A549 (cell line): ENCODE data around the gene ZFYVE19. TPM values are rescaled to one million over a fixed set of nuclear protein-coding genes. Genes with fewer than 3 reads are reported as not detected.

Source experiments
- ATAC-seq, 2 experiments: fragments of 200-7000 bp in 1 of 2; fragments of >200 bp in 1 of 2; cut with Nextera tagmentation in 1 of 2; cut with Tn5 transposase in 1 of 2; 3 replicates each; pipeline versions ENCODE4 v1.8.0 to v1.9.1; 2018 to 2020; ENCODE audit warnings: mild to moderate bottlenecking in 1 of 2, moderate library complexity in 1 of 2
- CTCF ChIA-PET: fragments of 300-600 bp; sonication (Branson Sonifier 250); formaldehyde crosslinking; extraction: SDS; loops from one replicate; lab custom pipeline; 2021; ENCODE audit warnings: antibody characterized with exemption, inconsistent platforms; lab: Yijun Ruan, JAX
- POLR2A ChIA-PET: fragments of 350-600 bp; formaldehyde crosslinking; extraction: SDS; loops from one replicate; lab custom pipeline; 2021; ENCODE audit warnings: antibody characterized with exemption, inconsistent platforms; lab: Yijun Ruan, JAX
- DNase-seq, 2 experiments: peaks; one replicate each; pipeline versions ENCODE4 v3.0.0 to v3.0.0-alpha.2; 2011 to 2016; ENCODE audit warnings: low read depth in 1 of 2, low spot score in 1 of 2
- FAIRE-seq: peaks from 2 replicates; lab custom pipeline; 2011; peaks lifted over from hg19 to GRCh38; lab: Jason Lieb, UNC
- H3K27ac ChIP-seq, 2 experiments: fragments of >200 bp; sonication (Bioruptor Twin); formaldehyde crosslinking; 3 replicates each; pipeline ENCODE4 v1.5.1; 2016 to 2017
- H3K4me1 ChIP-seq: fragments of >200 bp; sonication (Bioruptor Twin); formaldehyde crosslinking; 3 replicates; pipeline ENCODE4 v1.6.1; 2016
- H3K4me2 ChIP-seq: fragments of >200 bp; sonication (Bioruptor Twin); formaldehyde crosslinking; 3 replicates; pipeline ENCODE4 v1.6.1; 2016
- H3K4me3 ChIP-seq: fragments of >200 bp; sonication (Bioruptor Twin); formaldehyde crosslinking; 3 replicates; pipeline ENCODE4 v1.5.1; 2016
- H3K9me3 ChIP-seq: fragments of >200 bp; sonication (Bioruptor Twin); formaldehyde crosslinking; 3 replicates; pipeline ENCODE4 v1.6.1; 2016
- CEBPB ChIP-seq, 2 experiments: fragments of >200 bp in 1 of 2; sonication (Bioruptor Twin) in 1 of 2; formaldehyde crosslinking in 1 of 2; IDR thresholded peaks; 2 replicates each; pipeline ENCODE4 v1.6.1; 2012 to 2016
- FOSL2 ChIP-seq, 2 experiments: fragments of 450-650 bp in 1 of 2; fragments of >200 bp in 1 of 2; sonication (Bioruptor Twin) in 1 of 2; formaldehyde crosslinking; IDR thresholded peaks; 2 replicates each; pipeline versions ENCODE4 v1.5.0 to v1.6.1; 2016 to 2020; ENCODE audit warnings: mild to moderate bottlenecking in 1 of 2, moderate library complexity in 1 of 2
- HOXA7 ChIP-seq: fragments of 250-450 bp; sonication (Bioruptor Pico); IDR thresholded peaks from 2 replicates; pipeline ENCODE4 v1.5.0; 2020; ENCODE audit warnings: mild to moderate bottlenecking, moderate library complexity
- HOXB13 ChIP-seq: fragments of 250-450 bp; sonication (Bioruptor Pico); IDR thresholded peaks from 2 replicates; pipeline ENCODE4 v1.5.0; 2020; ENCODE audit warnings: low read depth, mild to moderate bottlenecking, moderate library complexity
- NFE2L2 ChIP-seq: fragments of 150-350 bp; conservative IDR thresholded peaks from 2 replicates; pipeline ENCODE4 v1.6.1; 2014; ENCODE audit warnings: low read length
- NR3C1 ChIP-seq: fragments of >200 bp; sonication (Bioruptor Twin); formaldehyde crosslinking; IDR thresholded peaks from 3 replicates; pipeline ENCODE4 v1.6.1; 2017
- POLR2A ChIP-seq: IDR thresholded peaks from 2 replicates; pipeline ENCODE4 v1.6.1; 2012; ENCODE audit warnings: mild to moderate bottlenecking, low read length
- SMC3 ChIP-seq: fragments of >200 bp; sonication (Bioruptor Twin); formaldehyde crosslinking; IDR thresholded peaks from 3 replicates; pipeline ENCODE4 v1.6.1; 2018; ENCODE audit warnings: inconsistent platforms
- SREBF2 ChIP-seq: fragments of 450-650 bp; IDR thresholded peaks from 2 replicates; pipeline ENCODE4 v1.6.1; 2014; ENCODE audit warnings: mild to moderate bottlenecking, moderate library complexity
- ZSCAN20 ChIP-seq: fragments of 250-450 bp; sonication (Bioruptor Pico); IDR thresholded peaks from 2 replicates; pipeline ENCODE4 v1.8.0; 2022; ENCODE audit warnings: mild to moderate bottlenecking, moderate library complexity
- WGBS: methylation state at CpG from one replicate; pipeline ENCODE4 v1.1.6; 2017; ENCODE audit errors: missing lambda C conversion rate; 5-methylcytosine and 5-hydroxymethylcytosine counted together
- polyA plus RNA-seq, 4 experiments: library from polyadenylated mRNA; depleted of rRNA in 3 of 4; stranded (reverse); fragments of >200 nt; fragmentation: RNase III in 1 of 4; extraction: RNeasy Plus Mini Kit Qiagen cat#74134 plus additional on column Dnase treatment in 1 of 4; gene quantifications; 2 replicates in 3 of 4; 3 replicates in 1 of 4; pipeline ENCODE4 v1.2.3, GENCODE V29; 2011 to 2017
- TF ChIP-seq, protein P1 (sequence below): fragments of 250-450 bp; sonication (Bioruptor Pico); IDR thresholded peaks from 2 replicates; pipeline ENCODE4 v1.5.0; 2020; ENCODE audit warnings: low read depth, mild to moderate bottlenecking, moderate library complexity
- TF ChIP-seq, protein P2 (sequence below): IDR thresholded peaks from 2 replicates; pipeline ENCODE4 v1.6.1; 2012
- TF ChIP-seq, protein P3 (sequence below): IDR thresholded peaks from 2 replicates; pipeline ENCODE4 v1.6.1; 2012; ENCODE audit warnings: low read depth, borderline replicate concordance
- TF ChIP-seq, protein P4 (sequence below): fragments of >200 bp; sonication (Bioruptor Twin); formaldehyde crosslinking; IDR thresholded peaks from 3 replicates; pipeline ENCODE4 v1.5.1; 2016
- TF ChIP-seq, protein P5 (sequence below): fragments of 250-450 bp; sonication (Bioruptor Pico); IDR thresholded peaks from 2 replicates; pipeline ENCODE4 v1.5.0; 2021; ENCODE audit warnings: mild to moderate bottlenecking, moderate library complexity, borderline replicate concordance

The ZFYVE19 gene
- polyA plus RNA-seq, 2 of the 4 experiments (the other 2 are of a cell fraction): 15.6 to 25.6 TPM

DNA sequence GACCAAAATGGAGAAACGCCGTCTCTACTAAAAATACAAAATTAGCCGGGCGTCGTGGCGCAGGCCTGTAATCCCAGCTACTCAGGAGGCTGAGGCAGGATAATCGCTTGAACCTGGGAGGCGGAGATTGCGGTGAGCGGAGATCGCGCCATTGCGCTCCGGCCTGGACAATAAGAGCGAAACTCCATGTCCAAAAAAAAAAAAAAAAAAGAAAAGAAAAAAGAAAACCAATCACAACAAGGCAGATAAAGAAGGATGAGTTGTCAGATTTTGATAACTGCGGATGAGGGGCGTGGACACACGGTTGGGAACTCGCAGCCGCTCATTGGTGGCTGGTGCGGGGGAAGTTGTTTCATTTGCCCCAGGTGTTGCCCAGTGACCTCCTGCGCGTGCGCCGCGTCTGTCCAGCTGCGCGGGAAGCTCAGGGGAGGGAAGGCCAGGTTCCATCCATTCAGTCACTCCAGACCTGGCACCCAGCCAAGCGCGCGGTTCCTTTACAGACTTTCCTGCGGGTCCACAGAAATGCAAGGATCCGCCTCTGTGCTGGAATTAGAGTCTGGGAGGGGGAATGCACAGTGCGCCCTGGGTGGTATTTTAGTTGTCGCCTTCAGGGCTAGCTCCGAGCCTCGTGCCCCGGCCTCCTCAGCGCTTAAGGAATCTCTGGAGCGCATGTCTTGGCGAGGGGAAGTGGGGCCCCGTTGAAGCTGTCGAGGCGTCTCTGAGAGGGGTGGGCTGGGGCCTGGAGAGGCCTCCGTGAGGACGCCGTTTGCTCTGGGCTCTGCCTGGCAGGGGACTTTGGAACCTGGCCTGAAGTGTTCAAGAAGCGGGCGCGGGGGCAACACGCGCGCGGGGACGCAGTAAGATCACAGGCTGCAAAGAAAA lies 43.7 kb upstream of the ZFYVE19 start:
- ChIA-PET POLR2A (interaction anchor here (0.9 to 1.4 kb wide), 2 partner anchors 20 to 68 kb away, joined by 3 read pairs; partner anchors contain the start of gene RAD51), CTCF (interaction anchor here (0.6 to 6.1 kb wide), 6 partner anchors 14 to 423 kb away, joined by 3 to 40 read pairs (median 4); partner anchors contain the start of genes RHOV and VPS18)
- Histone ChIP-seq H3K9me3 (no peaks in the 10 kb centered on the region), H3K4me1 (peaks cover 14% of the 10 kb centered on the region; the same call in 2 of the 3 replicates), H3K4me2 (peak overlapping the region; percentile 98), H3K27ac (peak overlapping the region; percentile 74 to 89), H3K4me3 (peak overlapping the region; percentile 59)
- ATAC-seq (peak; percentile 35 to 44; a peak in 4 of 6 replicates), FAIRE-seq (no peak), DNase-seq (peak in 1 of 2 experiments; percentile 41)
- TF ChIP-seq, protein P1, sequence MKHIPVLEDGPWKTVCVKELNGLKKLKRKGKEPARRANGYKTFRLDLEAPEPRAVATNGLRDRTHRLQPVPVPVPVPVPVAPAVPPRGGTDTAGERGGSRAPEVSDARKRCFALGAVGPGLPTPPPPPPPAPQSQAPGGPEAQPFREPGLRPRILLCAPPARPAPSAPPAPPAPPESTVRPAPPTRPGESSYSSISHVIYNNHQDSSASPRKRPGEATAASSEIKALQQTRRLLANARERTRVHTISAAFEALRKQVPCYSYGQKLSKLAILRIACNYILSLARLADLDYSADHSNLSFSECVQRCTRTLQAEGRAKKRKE: peak; percentile 24; the same call in 1 of the 2 replicates
- TF ChIP-seq ZSCAN20: no peak
- TF ChIP-seq, protein P2, sequence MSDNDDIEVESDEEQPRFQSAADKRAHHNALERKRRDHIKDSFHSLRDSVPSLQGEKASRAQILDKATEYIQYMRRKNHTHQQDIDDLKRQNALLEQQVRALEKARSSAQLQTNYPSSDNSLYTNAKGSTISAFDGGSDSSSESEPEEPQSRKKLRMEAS: peak; percentile 80
- TF ChIP-seq, protein P3, sequence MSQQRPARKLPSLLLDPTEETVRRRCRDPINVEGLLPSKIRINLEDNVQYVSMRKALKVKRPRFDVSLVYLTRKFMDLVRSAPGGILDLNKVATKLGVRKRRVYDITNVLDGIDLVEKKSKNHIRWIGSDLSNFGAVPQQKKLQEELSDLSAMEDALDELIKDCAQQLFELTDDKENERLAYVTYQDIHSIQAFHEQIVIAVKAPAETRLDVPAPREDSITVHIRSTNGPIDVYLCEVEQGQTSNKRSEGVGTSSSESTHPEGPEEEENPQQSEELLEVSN: peak; percentile 80; the same call in 1 of the 2 replicates
- 45% methylated on average over 42 of the region's 55 CpGs for WGBS

DNA sequence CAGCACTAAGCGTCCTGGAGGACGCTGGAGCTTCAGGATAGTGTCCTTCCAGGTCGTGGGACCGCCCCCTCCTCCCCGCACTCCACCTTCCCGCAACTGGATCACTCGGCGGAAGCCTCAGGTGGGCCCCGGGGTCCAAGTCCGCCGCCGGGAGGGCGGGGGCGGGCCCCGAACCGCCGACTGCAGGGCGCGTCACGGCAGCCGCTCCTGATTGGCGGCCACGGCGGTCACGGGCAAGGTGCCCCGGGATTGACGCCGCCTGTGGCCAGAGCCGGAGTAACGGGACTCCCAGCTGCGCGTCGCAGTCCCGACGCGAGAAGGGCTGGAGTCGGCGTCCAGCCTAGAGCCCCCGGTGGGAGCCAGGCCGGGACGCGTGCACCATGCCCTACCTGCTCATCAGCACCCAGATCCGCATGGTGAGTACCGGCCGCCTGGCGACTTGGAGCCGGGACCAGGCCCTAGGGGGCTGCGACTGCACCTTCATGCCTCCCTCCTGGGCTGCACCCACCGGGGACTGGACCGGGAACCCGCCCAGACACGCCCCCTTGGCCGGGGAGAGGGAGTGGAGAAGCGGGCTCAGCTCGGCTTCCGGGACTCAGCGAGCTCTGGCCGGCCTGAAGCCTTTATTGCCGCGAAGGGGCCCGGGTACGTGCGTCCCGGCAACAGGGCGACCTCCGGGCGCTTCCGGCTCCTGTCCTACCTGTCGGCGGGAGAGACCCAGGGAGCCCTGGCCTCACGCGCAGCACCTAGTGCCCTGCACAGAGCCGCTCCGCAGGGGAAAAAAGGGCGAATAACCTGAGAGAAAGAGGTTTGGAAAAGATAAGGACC lies 42.9 kb upstream of the ZFYVE19 start, which contains the start of gene GCHFR:
GCHFR (plus strand) TSS at position 268 of the 828 bp plus-strand sequence; CDS start at position 381, 113 bp downstream.
- TF ChIP-seq, protein P3: 0 out of 2 replicates have a peak, but pooled peaks have one; percentile 51
- TF ChIP-seq NFE2L2: no peak
- TF ChIP-seq, protein P4, sequence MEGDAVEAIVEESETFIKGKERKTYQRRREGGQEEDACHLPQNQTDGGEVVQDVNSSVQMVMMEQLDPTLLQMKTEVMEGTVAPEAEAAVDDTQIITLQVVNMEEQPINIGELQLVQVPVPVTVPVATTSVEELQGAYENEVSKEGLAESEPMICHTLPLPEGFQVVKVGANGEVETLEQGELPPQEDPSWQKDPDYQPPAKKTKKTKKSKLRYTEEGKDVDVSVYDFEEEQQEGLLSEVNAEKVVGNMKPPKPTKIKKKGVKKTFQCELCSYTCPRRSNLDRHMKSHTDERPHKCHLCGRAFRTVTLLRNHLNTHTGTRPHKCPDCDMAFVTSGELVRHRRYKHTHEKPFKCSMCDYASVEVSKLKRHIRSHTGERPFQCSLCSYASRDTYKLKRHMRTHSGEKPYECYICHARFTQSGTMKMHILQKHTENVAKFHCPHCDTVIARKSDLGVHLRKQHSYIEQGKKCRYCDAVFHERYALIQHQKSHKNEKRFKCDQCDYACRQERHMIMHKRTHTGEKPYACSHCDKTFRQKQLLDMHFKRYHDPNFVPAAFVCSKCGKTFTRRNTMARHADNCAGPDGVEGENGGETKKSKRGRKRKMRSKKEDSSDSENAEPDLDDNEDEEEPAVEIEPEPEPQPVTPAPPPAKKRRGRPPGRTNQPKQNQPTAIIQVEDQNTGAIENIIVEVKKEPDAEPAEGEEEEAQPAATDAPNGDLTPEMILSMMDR: peak; percentile 20; the same call in 1 of the 3 replicates
- TF ChIP-seq POLR2A: 0 out of 2 replicates have a peak, but pooled peaks have one; percentile 6
- no peak for FAIRE-seq
- 22% methylated on average over 35 of the region's 75 CpGs for WGBS
- peak; percentile 67 to 73 for DNase-seq
- Histone ChIP-seq H3K4me1 (peaks cover 14% of the 10 kb centered on the region; the same call in 2 of the 3 replicates), H3K4me3 (peak within 1 kb of the TSS; percentile 59), H3K4me2 (peak within 1 kb of the TSS; percentile 98), H3K9me3 (no peaks in the 10 kb centered on the region), H3K27ac (peak within 1 kb of the TSS; percentile 74 to 89)
- CTCF ChIA-PET: interaction anchor here (0.7 to 6.1 kb wide), 5 partner anchors 14 to 128 kb away, joined by 3 to 40 read pairs (median 5); partner anchors contain the start of gene RHOV
- POLR2A ChIA-PET: interaction anchor here (0.9 to 1.4 kb wide), 3 partner anchors 19 to 128 kb away, joined by 3 read pairs; partner anchors contain the start of gene RAD51
- ATAC-seq: peak; percentile 78 to 86

DNA sequence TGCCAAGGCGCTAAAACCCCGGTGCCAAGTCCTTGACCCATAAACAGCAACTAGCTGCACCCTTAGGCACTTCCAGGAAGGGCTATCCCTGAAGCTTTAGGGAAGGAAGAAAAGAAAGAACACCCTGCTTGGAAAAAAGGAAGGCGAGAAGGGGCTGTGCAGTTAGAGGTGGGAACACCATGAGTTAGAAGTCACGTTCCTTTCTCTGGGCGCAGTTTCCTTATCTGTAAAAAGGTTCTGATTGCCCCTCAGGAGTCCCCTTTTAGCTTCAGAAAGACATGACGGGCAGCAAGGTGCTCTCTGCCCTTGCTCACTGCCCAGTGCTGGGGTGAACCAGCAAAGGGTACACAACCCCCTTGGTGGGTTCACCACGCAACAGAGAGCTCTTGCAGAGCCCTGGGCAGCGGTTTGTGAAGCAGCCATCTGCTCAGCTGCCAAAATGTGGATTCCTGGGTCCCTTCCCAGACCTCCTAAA lies 42.2 kb upstream of the ZFYVE19 start:
- 77% methylated on average over 7 of the region's 8 CpGs for WGBS
- no peak for DNase-seq
- Histone ChIP-seq H3K4me2 (peak overlapping the region; percentile 98), H3K9me3 (no peaks in the 10 kb centered on the region), H3K4me1 (peaks cover 14% of the 10 kb centered on the region; the same call in 2 of the 3 replicates), H3K4me3 (peak overlapping the region; percentile 59), H3K27ac (peak overlapping the region; percentile 74 to 89; a peak in 5 of 6 replicates)
- FAIRE-seq: no peak
- ChIA-PET CTCF (interaction anchor here (1.4 to 6.1 kb wide), 2 partner anchors 13 to 127 kb away, joined by 5 to 40 read pairs; no protein-coding TSS in a partner anchor), POLR2A (interaction anchor here (0.9 to 1.4 kb wide), 3 partner anchors 18 to 129 kb away, joined by 3 read pairs; partner anchors contain the start of gene VPS18)
- 0 out of 6 replicates have a peak, but pooled peaks of 1 of the 2 experiments have one; percentile 1 for ATAC-seq
- TF ChIP-seq HOXA7 (CRISPR knock-in tag): no peak
- TF ChIP-seq SREBF2: no peak
- TF ChIP-seq, protein P4: no peak
- TF ChIP-seq SMC3: no peak
- TF ChIP-seq, protein P5, sequence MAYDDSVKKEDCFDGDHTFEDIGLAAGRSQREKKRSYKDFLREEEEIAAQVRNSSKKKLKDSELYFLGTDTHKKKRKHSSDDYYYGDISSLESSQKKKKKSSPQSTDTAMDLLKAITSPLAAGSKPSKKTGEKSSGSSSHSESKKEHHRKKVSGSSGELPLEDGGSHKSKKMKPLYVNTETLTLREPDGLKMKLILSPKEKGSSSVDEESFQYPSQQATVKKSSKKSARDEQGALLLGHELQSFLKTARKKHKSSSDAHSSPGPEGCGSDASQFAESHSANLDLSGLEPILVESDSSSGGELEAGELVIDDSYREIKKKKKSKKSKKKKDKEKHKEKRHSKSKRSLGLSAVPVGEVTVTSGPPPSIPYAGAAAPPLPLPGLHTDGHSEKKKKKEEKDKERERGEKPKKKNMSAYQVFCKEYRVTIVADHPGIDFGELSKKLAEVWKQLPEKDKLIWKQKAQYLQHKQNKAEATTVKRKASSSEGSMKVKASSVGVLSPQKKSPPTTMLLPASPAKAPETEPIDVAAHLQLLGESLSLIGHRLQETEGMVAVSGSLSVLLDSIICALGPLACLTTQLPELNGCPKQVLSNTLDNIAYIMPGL (CRISPR knock-in tag): no peak
- TF ChIP-seq CEBPB (IDR thresholded peaks at IDR 0.05): no peak
- TF ChIP-seq, protein P2: no peak
- TF ChIP-seq NR3C1: no peak
- TF ChIP-seq ZSCAN20: no peak
- TF ChIP-seq HOXB13 (CRISPR knock-in tag): no peak
- TF ChIP-seq FOSL2 (IDR thresholded peaks at IDR 0.05): no peak
- no peak for TF ChIP-seq FOSL2 (CRISPR knock-in tag; IDR thresholded peaks at IDR 0.05)
